Psoas muscle (tissue), 8 donors: ENCODE results near the gene BRF1. TPM values are rescaled to one million over a fixed set of nuclear protein-coding genes. Genes with fewer than 3 reads are reported as not detected.

Experiments
- ATAC-seq, 4 donors: fragments of 200-7000 bp; cut with Tn5 transposase; one replicate each; pipeline ENCODE4 v1.9.1; 2020; ENCODE audit warnings: moderate library complexity in 3 of 4, mild to moderate bottlenecking in 2 of 4
- DNase-seq, 2 donors: peaks; one replicate each; pipeline ENCODE4 v3.0.0-alpha.2; 2020
- H3K27ac ChIP-seq: fragments of 200-600 bp; one replicate; pipeline ENCODE4 v1.8.0; 2022
- H3K27me3 ChIP-seq, 3 donors: fragments of 200-600 bp in 1 of 3; one replicate each; pipeline versions ENCODE4 v1.6.1 to v1.8.0; 2013 to 2022; ENCODE audit warnings: low read length in 2 of 3, mild to moderate bottlenecking in 2 of 3, moderate library complexity in 1 of 3; ENCODE audit not compliant: insufficient read depth in 3 of 3
- H3K36me3 ChIP-seq, 2 donors: fragments of 200-600 bp in 1 of 2; one replicate each; pipeline versions ENCODE4 v1.6.1 to v1.8.0; 2013 to 2022; ENCODE audit warnings: low read depth in 1 of 2, mild to moderate bottlenecking in 1 of 2, moderate library complexity in 1 of 2; ENCODE audit not compliant: insufficient read depth in 1 of 2
- H3K4me1 ChIP-seq: fragments of 200-600 bp; one replicate; pipeline ENCODE4 v1.8.0; 2022
- H3K4me3 ChIP-seq: fragments of 200-600 bp; one replicate; pipeline ENCODE4 v1.8.0; 2022; ENCODE audit warnings: mild to moderate bottlenecking
- H3K9me3 ChIP-seq: fragments of 200-600 bp; one replicate; pipeline ENCODE4 v1.8.0; 2022
- WGBS, 3 donors: extraction: QIAGEN DNeasy Blood & Tissue Kit; methylation state at CpG; one replicate each; pipeline versions ENCODE4 v1.1.6 to v1.1.7; 2013; 5-methylcytosine and 5-hydroxymethylcytosine counted together
- intact Hi-C, 2 donors: fragments of 100-400 bp; cut with DNase I; formaldehyde crosslinking; loops; one replicate each; pipeline versions ENCODE4 v1.11.0 to v1.14.2; 2022
- polyA plus RNA-seq, 3 donors: library from polyadenylated mRNA; stranded (reverse); fragments of 200-250 nt; gene quantifications; one replicate each; pipeline ENCODE4 v1.2.3, GENCODE V29; 2013
- total RNA-seq, 4 donors: library from RNA; stranded (reverse); fragmentation: NEBNext Ultra II Directional in 2 of 4; extraction: Animal tissue kit (Norgen Biotek cat#: 25700) in 2 of 4; gene quantifications; one replicate each; pipeline versions ENCODE4 v1.2.1 to v1.2.4, GENCODE V29; 2021 to 2023
- TF ChIP-seq, protein P1 (sequence below): fragments of 200-600 bp; IDR thresholded peaks from one replicate; pipeline ENCODE4 v1.8.0; 2022; ENCODE audit warnings: antibody characterized with exemption
- donor health status: healthy with polysubstance abuse.
- donor health status: DM: no; HTN: no; CAD: no; lungs with moderate emphysema.
- donor health status: Bipolar disorder and iron deficiency.
- donor health status: healthy.
- donor health status: DM: yes; HTN: yes; CAD: no.
- donor health status: DM: no; HTN: no; CAD: no.
- donor health status: DM: no; HTN: no; CAD: no.
- donor health status: DM: yes; HTN: yes; CAD: no.

Gene BRF1
- total and polyA plus RNA-seq, 7 donors = 12.9 to 26.2 (median 17.1) TPM

DNA sequence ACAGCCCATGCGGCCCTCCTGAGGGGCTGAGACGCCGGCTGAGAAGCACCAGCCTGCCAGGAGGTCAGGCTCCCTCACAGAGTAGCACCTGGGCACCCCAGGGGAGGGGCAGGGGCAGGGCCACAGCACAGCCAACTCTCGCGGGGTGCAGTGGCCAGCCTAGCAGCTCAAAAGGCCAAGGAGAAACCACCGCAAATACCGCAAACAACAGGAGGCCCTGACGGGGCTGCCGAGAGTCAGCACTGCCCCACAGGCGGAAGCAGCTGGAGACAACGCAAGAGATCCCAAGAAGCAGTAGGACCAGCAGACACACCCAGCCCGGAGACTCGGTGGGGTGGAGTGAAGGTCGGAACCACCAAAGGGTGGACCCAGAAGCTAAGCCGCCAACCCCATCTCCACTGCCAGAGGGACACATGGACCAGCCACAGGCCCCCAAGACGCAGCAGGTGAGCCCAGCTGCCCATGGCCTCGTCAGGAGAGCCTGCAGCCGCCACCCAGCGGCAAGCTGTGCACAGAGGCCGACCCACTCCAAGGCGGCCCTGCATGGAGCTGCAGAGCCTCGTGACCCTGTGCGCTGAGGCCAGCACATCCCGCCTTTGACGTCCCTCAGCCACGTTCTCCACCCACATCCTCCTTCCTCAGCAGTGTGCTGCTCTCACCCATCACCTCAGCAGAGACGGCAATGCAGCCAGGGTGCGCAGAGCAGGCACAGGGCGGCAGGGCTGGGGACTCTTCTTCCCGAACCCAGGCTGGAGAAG, 84.1 kb downstream of the BRF1 start:
- intact Hi-C loops = no loop called here
- H3K4me3 ChIP-seq = no peak overlapping the region
- DNase-seq (no peak), ATAC-seq (no peak)
- TF ChIP-seq, protein P1, sequence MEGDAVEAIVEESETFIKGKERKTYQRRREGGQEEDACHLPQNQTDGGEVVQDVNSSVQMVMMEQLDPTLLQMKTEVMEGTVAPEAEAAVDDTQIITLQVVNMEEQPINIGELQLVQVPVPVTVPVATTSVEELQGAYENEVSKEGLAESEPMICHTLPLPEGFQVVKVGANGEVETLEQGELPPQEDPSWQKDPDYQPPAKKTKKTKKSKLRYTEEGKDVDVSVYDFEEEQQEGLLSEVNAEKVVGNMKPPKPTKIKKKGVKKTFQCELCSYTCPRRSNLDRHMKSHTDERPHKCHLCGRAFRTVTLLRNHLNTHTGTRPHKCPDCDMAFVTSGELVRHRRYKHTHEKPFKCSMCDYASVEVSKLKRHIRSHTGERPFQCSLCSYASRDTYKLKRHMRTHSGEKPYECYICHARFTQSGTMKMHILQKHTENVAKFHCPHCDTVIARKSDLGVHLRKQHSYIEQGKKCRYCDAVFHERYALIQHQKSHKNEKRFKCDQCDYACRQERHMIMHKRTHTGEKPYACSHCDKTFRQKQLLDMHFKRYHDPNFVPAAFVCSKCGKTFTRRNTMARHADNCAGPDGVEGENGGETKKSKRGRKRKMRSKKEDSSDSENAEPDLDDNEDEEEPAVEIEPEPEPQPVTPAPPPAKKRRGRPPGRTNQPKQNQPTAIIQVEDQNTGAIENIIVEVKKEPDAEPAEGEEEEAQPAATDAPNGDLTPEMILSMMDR = no peak
- no peaks in the 10 kb centered on the region for H3K9me3 ChIP-seq
- H3K4me1 ChIP-seq = peaks cover 14% of the 10 kb centered on the region
- WGBS, 3 donors = 80 to 81% (median 80%) methylated on average over 29 to 30 of the region's 30 CpGs
- no peaks in the 10 kb centered on the region for H3K27me3 ChIP-seq
- peaks cover 0 to 47% of the 10 kb centered on the region in 2 donors for H3K36me3 ChIP-seq
- no peak overlapping the region for H3K27ac ChIP-seq

GRCh38 chr14:105215602-105216001, 85.2 kb downstream of the BRF1 start:
- intact Hi-C loops = no loop called here
- TF ChIP-seq, protein P1 = no peak
- Histone ChIP-seq H3K9me3 (no peaks in the 10 kb centered on the region), H3K36me3 (peaks cover 0 to 36% of the 10 kb centered on the region in 2 donors), H3K4me1 (peaks cover 14% of the 10 kb centered on the region), H3K27ac (no peak overlapping the region), H3K27me3 (no peaks in the 10 kb centered on the region), H3K4me3 (no peak overlapping the region)
- WGBS, 3 donors = 85 to 99% (median 98%) methylated on average over 3 of the region's 3 CpGs
- DNase-seq = no peak
- ATAC-seq = no peak

GRCh38 chr14:105214324-105214915, 86.4 kb downstream of the BRF1 start:
- peaks cover 14% of the 10 kb centered on the region for H3K4me1 ChIP-seq
- TF ChIP-seq, protein P1 = no peak
- peak in 1 of 4 donors; percentile 30 for ATAC-seq
- 54 to 78% (median 64%) methylated on average over 13 to 14 of the region's 14 CpGs for WGBS, 3 donors
- no peak overlapping the region for H3K4me3 ChIP-seq
- H3K9me3 ChIP-seq = no peaks in the 10 kb centered on the region
- H3K36me3 ChIP-seq = peaks cover 0 to 37% of the 10 kb centered on the region in 2 donors
- no peaks in the 10 kb centered on the region for H3K27me3 ChIP-seq
- H3K27ac ChIP-seq = no peak overlapping the region
- no peak for DNase-seq
- intact Hi-C loops = no loop called here

DNA sequence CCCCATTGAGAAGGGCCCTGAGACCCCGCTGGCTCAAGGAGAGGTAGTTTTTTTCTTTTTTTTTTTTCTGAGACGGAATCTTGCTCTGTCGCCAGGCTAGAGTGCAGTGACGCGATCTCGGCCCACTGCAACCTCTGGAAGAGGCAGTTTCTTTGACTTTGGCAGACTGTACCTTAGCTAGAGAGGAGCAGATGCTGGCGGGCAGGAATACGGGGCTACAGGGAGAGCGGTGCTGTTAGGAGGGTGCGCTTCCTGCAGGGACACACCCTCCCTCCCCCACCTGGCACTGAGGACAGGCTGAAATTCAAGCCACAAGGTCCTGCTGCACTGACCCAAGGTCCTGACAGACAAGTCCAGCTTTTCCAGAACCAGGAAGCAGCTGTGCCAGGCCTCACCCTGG, 87.4 kb downstream of the BRF1 start:
- intact Hi-C loops = no loop called here
- H3K27ac ChIP-seq = no peak overlapping the region
- DNase-seq = no peak
- H3K36me3 ChIP-seq = peaks cover 0 to 31% of the 10 kb centered on the region in 2 donors
- H3K4me1 ChIP-seq = peaks cover 14% of the 10 kb centered on the region
- no peaks in the 10 kb centered on the region for H3K27me3 ChIP-seq
- TF ChIP-seq, protein P1 = no peak
- no peaks in the 10 kb centered on the region for H3K9me3 ChIP-seq
- H3K4me3 ChIP-seq = no peak overlapping the region
- WGBS, 3 donors = 50 to 69% (median 59%) methylated on average over 10 of the region's 10 CpGs
- ATAC-seq = peak in 2 of 4 donors; percentile 21 to 36
